CD4-positive, alpha-beta T cell treated with Interleukin-1 beta for 1 hour (primary cell): ENCODE measurements around the gene LRFN4.

Experiments
- DNase-seq, 2 donors: peaks; one replicate each; pipeline ENCODE4 v3.0.0-alpha.2; 2020 to 2022

Gene LRFN4

GRCh38 chr11:66894141-66894540, 37.3 kb downstream of the LRFN4 start:
- DNase-seq = no peak

- no peak for DNase-seq
These were observed 45.1 kb downstream of the LRFN4 start for GRCh38 chr11:66901964-66902390.

- no peak for DNase-seq
These were observed 45.8 kb downstream of the LRFN4 start for GRCh38 chr11:66902486-66903177.

- no peak for DNase-seq
These were observed 47.2 kb downstream of the LRFN4 start for GRCh38 chr11:66904055-66904454.

DNA sequence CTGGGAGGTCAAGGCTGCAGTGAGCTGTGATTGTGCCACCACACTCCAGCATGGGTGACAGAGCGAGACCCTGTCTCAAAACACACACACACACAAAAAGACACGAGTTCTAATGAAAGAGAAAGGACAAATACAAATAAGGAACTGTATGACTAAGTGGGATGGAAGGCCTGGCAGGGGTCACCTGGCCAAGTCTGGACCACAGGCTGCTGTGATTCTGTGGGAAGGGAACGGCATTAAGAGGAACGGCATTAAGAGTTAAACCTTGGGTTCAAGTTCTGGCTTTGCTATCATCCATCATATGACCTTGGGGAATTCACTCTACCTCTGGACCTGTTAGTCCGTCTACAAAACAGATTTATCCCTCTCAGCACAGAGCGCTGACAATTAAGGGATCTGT, 47.7 kb downstream of the LRFN4 start:
- DNase-seq = no peak

DNA sequence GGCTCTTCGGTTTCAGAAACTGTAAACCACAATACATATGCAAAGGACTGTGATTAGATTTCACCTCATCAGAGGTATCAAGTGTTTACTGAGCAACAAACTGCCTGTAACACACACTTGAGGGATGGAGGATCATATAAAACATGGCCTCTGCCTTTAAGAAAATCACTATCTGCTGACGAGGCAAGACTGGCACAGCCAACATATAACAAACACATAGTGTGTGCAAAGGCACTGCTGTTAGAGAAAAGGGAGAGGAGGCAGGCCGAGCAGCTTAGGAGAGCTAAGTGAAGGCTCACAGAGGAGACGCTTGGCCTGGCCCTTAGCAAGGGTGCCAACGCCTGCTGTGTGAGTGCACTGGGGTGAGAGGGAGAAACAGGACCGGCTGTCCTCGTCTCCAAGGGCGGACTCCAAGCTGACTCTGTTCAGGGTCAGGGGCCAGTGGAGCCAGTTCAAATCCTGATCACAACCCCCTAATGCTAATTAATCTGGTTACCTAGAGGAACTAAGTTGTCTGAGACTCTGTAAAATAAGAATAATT, 48.2 kb downstream of the LRFN4 start:
- DNase-seq = no peak

GRCh38 chr11:66905631-66906030, 48.8 kb downstream of the LRFN4 start:
- DNase-seq = no peak

GRCh38 chr11:66906061-66906733, 49.3 kb downstream of the LRFN4 start:
- no peak for DNase-seq

- no peak for DNase-seq
These were observed 51.1 kb downstream of the LRFN4 start for GRCh38 chr11:66907751-66908630.

- no peak for DNase-seq
These were observed 52.3 kb downstream of the LRFN4 start for GRCh38 chr11:66909181-66909580.

DNA sequence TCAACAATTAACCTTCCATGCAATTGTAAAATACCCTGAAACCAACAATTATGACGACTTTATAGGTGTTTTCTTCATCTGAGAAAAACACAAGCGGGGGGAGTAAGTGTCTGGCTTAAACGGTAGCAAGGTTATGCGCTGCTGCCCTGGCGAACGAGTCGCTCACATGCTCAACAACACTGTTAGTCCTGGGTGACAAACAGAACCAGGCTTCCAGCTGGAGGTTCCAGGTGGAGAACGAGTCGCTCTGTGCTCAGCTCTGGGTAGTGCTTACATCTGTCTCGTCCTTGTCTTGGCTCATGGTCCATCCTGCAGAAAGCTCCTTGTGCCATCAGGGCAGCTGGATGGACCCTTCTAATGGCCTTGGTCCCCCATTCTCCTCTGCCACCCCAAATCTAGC, 53.2 kb downstream of the LRFN4 start:
- no peak for DNase-seq
